ENCODE measurements around the gene ANTXR1. TPM values are rescaled to one million over a fixed set of nuclear protein-coding genes. Genes with fewer than 3 reads are reported as not detected.

Gene ANTXR1
- total RNA-seq, 1 experiment from 2014 or later: 33.1 TPM

DNA sequence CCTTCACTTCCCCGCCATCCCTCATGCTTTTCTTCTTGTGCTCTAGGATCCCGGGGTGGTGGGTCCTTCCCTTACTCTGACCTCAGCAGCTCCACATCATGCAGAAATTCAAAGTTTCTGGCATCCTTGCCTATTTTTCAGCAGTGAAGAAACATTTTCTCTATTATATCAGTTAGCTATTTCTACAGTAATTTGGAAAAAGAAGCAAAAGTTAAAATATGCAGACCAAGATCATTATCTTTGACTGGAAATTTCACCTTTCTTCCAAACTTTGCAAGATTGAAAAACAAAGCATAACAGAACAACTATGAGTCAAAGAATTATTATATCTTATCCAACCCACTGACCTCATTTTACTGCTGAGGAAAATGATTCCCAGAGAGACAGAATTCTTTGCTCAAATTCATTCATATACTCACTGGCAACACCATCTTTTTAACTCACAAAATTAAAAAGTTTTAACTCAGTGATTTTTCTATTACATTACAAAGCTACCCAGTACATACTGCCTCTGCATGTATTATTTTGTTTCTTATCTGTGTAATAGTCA lies 40.5 kb downstream of the ANTXR1 start:
- ChIA-PET CTCF (interaction anchor here (1.1 kb wide), 1 partner anchor 39 kb away, joined by 3 read pairs; no protein-coding TSS in a partner anchor), POLR2A (interaction anchor here (0.6 kb wide), 1 partner anchor 532 kb away, joined by 3 read pairs; no protein-coding TSS in a partner anchor)
- Mint-ChIP-seq H3K27me3 (ENCODE audit: insufficient read depth, unreplicated experiment) (no peaks in the 10 kb centered on the region), H3K4me1 (ENCODE audit: insufficient read depth, unreplicated experiment) (peaks cover 7% of the 10 kb centered on the region), H3K4me3 (ENCODE audit: unreplicated experiment) (no peak overlapping the region), H3K27ac (ENCODE audit: low read depth, unreplicated experiment) (no peak overlapping the region), H3K9me3 (ENCODE audit: unreplicated experiment) (no peaks in the 10 kb centered on the region), H3K36me3 (ENCODE audit: insufficient read depth, unreplicated experiment) (peaks cover 2% of the 10 kb centered on the region)
- TF ChIP-seq, protein P1, sequence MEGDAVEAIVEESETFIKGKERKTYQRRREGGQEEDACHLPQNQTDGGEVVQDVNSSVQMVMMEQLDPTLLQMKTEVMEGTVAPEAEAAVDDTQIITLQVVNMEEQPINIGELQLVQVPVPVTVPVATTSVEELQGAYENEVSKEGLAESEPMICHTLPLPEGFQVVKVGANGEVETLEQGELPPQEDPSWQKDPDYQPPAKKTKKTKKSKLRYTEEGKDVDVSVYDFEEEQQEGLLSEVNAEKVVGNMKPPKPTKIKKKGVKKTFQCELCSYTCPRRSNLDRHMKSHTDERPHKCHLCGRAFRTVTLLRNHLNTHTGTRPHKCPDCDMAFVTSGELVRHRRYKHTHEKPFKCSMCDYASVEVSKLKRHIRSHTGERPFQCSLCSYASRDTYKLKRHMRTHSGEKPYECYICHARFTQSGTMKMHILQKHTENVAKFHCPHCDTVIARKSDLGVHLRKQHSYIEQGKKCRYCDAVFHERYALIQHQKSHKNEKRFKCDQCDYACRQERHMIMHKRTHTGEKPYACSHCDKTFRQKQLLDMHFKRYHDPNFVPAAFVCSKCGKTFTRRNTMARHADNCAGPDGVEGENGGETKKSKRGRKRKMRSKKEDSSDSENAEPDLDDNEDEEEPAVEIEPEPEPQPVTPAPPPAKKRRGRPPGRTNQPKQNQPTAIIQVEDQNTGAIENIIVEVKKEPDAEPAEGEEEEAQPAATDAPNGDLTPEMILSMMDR (IDR thresholded peaks at IDR 0.05; ENCODE audit: unreplicated experiment): no peak
- intact Hi-C loops (cut with micrococcal nuclease): no loop called here
- no TSS peak for BruUV-seq (replicated peaks)
- no peak for DNase-seq (ENCODE audit: unreplicated experiment)

DNA sequence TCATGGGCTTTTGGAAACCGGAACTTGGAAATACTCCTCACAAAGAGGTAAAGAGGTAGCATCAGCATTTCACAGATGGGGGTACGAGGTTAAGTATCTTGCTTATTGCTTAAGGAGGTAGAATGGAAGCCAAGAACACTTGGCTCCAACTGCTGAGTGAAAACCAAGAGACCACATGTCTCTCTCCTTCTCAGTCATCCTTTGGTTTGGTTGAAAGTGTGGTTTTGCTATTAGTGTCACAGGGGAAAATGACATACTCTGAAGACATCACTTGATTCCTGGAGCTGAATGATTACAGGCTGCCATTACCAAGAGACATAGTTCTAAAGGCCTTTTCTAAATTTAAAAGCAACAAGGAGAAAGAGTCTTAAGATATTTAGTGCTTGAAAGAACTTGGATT lies 41.5 kb downstream of the ANTXR1 start:
- DNase-seq (ENCODE audit: unreplicated experiment): no peak
- intact Hi-C loops (cut with micrococcal nuclease): no loop called here
- TF ChIP-seq, protein P1 (IDR thresholded peaks at IDR 0.05; ENCODE audit: unreplicated experiment): no peak
- Mint-ChIP-seq H3K4me3 (ENCODE audit: unreplicated experiment) (no peak overlapping the region), H3K36me3 (ENCODE audit: insufficient read depth, unreplicated experiment) (peaks cover 6% of the 10 kb centered on the region), H3K27me3 (ENCODE audit: insufficient read depth, unreplicated experiment) (no peaks in the 10 kb centered on the region), H3K4me1 (ENCODE audit: insufficient read depth, unreplicated experiment) (peaks cover 7% of the 10 kb centered on the region), H3K27ac (ENCODE audit: low read depth, unreplicated experiment) (no peak overlapping the region), H3K9me3 (ENCODE audit: unreplicated experiment) (no peaks in the 10 kb centered on the region)
- ChIA-PET CTCF (interaction anchor here (0.7 kb wide), 1 partner anchor 45 kb away, joined by 3 read pairs; no protein-coding TSS in a partner anchor), POLR2A (no interaction called here)
- no TSS peak for BruUV-seq (replicated peaks)

DNA sequence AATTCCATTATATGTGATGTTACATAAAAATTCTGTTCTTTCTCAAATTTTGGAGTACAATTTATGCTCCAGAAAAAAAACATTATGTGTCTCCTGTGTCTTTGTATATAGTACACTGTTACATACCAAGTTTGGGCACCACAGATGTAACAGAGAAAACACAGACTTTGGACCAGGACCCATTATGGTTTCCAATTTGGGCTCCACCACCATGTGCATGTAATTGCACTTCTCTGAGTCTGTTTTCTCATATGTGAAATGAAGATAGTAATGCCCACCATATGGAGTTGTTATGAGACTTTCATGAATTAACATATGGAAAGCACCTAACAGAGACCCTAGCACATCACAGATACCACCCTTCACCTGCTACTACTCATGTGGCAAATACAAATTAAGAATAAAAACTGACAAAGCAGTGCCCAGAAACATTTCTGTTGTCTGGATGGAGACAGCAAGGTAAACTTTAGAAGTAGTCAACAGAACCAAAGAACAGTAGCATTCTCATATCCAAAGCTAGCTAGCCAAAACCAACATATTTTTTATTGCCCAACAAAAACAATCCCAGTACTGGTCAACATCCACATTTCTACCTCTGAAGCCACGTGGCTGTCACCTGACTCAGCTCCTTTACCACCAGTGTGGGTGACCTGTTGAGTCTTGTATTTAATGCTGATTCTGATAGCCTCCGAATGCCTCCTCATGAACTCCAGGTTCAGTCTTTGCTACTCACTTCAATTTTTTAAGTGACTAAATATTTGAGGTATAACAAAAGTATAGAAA lies 42.9 kb downstream of the ANTXR1 start:
- peak; percentile 27 for DNase-seq (ENCODE audit: unreplicated experiment)
- H3K36me3 Mint-ChIP-seq (ENCODE audit: insufficient read depth, unreplicated experiment): peaks cover 6% of the 10 kb centered on the region
- no peak overlapping the region for H3K27ac Mint-ChIP-seq (ENCODE audit: low read depth, unreplicated experiment)
- intact Hi-C loops (cut with micrococcal nuclease): no loop called here
- BruUV-seq (replicated peaks): no TSS peak
- CTCF ChIA-PET: interaction anchor here (0.6 to 1.2 kb wide), 2 partner anchors 9 to 94 kb away, joined by 3 to 4 read pairs; no protein-coding TSS in a partner anchor
- no peaks in the 10 kb centered on the region for H3K27me3 Mint-ChIP-seq (ENCODE audit: insufficient read depth, unreplicated experiment)
- no peak overlapping the region for H3K4me3 Mint-ChIP-seq (ENCODE audit: unreplicated experiment)
- POLR2A ChIA-PET: no interaction called here
- TF ChIP-seq, protein P1 (IDR thresholded peaks at IDR 0.05; ENCODE audit: unreplicated experiment): no peak
- H3K9me3 Mint-ChIP-seq (ENCODE audit: unreplicated experiment): no peaks in the 10 kb centered on the region
- peaks cover 7% of the 10 kb centered on the region for H3K4me1 Mint-ChIP-seq (ENCODE audit: insufficient read depth, unreplicated experiment)

DNA sequence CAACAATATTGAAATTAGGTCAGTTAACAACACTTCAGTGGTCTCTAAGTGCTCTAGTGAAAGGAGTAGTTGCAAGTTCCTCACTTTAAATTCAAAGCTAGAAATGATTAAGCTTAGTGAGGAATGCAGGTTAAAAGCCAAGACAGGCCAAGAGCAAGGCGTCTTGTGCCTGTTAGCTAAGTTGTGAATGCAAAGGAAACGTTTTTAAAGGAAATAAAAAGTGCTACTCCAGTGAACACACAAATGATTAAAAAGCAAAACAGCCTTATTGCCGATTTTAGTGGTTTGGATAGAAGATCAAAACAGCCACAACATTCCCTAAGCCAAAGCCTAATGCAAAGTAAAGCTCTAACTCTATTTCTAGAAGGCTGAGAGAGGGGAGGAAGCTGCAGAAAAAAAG lies 44.7 kb downstream of the ANTXR1 start:
- Mint-ChIP-seq H3K4me3 (ENCODE audit: unreplicated experiment) (no peak overlapping the region), H3K36me3 (ENCODE audit: insufficient read depth, unreplicated experiment) (peaks cover 6% of the 10 kb centered on the region), H3K4me1 (ENCODE audit: insufficient read depth, unreplicated experiment) (peaks cover 22% of the 10 kb centered on the region), H3K27ac (ENCODE audit: low read depth, unreplicated experiment) (no peak overlapping the region), H3K9me3 (ENCODE audit: unreplicated experiment) (no peaks in the 10 kb centered on the region), H3K27me3 (ENCODE audit: insufficient read depth, unreplicated experiment) (no peaks in the 10 kb centered on the region)
- ChIA-PET POLR2A (interaction anchor here (0.9 to 1.3 kb wide), 2 partner anchors 10 to 26 kb away, joined by 4 read pairs; no protein-coding TSS in a partner anchor), CTCF (no interaction called here)
- BruUV-seq (replicated peaks): no TSS peak
- TF ChIP-seq, protein P1 (IDR thresholded peaks at IDR 0.05; ENCODE audit: unreplicated experiment): no peak
- intact Hi-C loops (cut with micrococcal nuclease): no loop called here
- DNase-seq (ENCODE audit: unreplicated experiment): no peak
